Stimulated activated naive B cell treated with anti-CD40 and anti-IgM and Interleukin-4, amounts not matched to agents 10 μg/mL and 1 μg/mL and 100 μg/mL, for 72 hours (primary cell): Measurements from ENCODE around the gene COA4.

Experiments used
- ATAC-seq, 2 donors: fragments of 150-1000 bp; cut with Tn5 transposase; replicated peaks; 2 replicates each; pipeline ENCODE4 v1.10.0; 2021; ENCODE audit warnings: moderate library complexity in 1 of 2
- DNase-seq: peaks from one replicate; pipeline ENCODE4 v3.0.0; 2021
- H3K27ac Mint-ChIP-seq: one replicate; pipeline ENCODE4 v1.8.0; 2022; ENCODE audit warnings: mild to moderate bottlenecking, mixed read lengths
- H3K27me3 Mint-ChIP-seq, 2 donors: one replicate each; pipeline ENCODE4 v1.8.0; 2022; ENCODE audit warnings: mixed read lengths in 2 of 2
- H3K36me3 Mint-ChIP-seq, 2 donors: one replicate each; pipeline ENCODE4 v1.8.0; 2022; ENCODE audit warnings: mixed read lengths in 2 of 2, mild to moderate bottlenecking in 1 of 2
- H3K4me1 Mint-ChIP-seq, 2 donors: one replicate each; pipeline ENCODE4 v1.8.0; 2022; ENCODE audit warnings: mixed read lengths in 2 of 2, mild to moderate bottlenecking in 1 of 2
- H3K4me3 Mint-ChIP-seq, 2 donors: one replicate each; pipeline ENCODE4 v1.8.0; 2022; ENCODE audit warnings: mild to moderate bottlenecking in 2 of 2, mixed read lengths in 2 of 2, moderate library complexity in 1 of 2
- H3K9me3 Mint-ChIP-seq, 2 donors: one replicate each; pipeline ENCODE4 v1.8.0; 2022; ENCODE audit warnings: mixed read lengths in 2 of 2, mild to moderate bottlenecking in 1 of 2

The COA4 gene

DNA sequence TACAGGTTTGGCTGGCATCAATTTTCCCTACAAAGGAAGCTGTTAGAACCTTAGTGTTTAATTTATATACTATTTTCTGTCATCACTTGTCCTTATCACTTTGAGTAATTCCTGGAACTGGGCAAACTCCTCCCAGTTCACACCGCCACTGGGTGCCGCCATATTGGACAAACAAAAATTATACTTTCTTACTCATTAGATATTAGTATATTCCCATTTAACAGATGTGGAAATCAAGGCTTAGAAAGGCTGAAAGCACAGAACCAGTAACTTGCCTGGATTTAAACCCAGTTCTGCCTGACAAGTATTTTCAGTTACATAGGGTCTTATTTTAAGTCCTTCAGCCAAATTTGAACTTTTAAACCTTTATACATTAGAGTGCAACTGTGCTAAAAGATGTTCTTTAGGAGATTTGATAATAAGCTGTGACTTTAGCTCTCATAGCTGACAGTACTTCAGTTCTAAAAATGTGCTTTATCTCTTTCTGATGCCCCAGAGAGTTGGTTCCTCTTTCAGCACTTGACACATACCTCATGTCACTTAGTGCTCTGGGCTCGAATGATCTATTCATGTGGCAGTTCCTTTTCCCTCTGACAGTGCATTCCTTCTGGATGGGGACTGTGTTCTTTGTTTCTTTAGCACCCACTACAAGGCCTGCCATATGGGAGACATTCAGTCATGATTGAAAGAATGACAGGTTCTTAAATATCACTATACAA, 25.4 kb downstream of the COA4 start:
- Mint-ChIP-seq H3K36me3 (peaks cover 36 to 42% of the 10 kb centered on the region in 2 donors), H3K27ac (no peak overlapping the region), H3K4me3 (no peak overlapping the region), H3K27me3 (no peaks in the 10 kb centered on the region), H3K4me1 (peaks cover under 1 to 16% of the 10 kb centered on the region in 2 donors), H3K9me3 (no peaks in the 10 kb centered on the region)
- ATAC-seq (no peak), DNase-seq (no peak)

GRCh38 chr11:73839123-73839457, 37.6 kb downstream of the COA4 start:
- no peak for DNase-seq
- Mint-ChIP-seq H3K36me3 (peaks cover 26 to 43% of the 10 kb centered on the region in 2 donors), H3K9me3 (no peaks in the 10 kb centered on the region), H3K27me3 (no peaks in the 10 kb centered on the region), H3K4me3 (no peak overlapping the region), H3K27ac (no peak overlapping the region), H3K4me1 (no peaks in the 10 kb centered on the region)
- no peak for ATAC-seq

DNA sequence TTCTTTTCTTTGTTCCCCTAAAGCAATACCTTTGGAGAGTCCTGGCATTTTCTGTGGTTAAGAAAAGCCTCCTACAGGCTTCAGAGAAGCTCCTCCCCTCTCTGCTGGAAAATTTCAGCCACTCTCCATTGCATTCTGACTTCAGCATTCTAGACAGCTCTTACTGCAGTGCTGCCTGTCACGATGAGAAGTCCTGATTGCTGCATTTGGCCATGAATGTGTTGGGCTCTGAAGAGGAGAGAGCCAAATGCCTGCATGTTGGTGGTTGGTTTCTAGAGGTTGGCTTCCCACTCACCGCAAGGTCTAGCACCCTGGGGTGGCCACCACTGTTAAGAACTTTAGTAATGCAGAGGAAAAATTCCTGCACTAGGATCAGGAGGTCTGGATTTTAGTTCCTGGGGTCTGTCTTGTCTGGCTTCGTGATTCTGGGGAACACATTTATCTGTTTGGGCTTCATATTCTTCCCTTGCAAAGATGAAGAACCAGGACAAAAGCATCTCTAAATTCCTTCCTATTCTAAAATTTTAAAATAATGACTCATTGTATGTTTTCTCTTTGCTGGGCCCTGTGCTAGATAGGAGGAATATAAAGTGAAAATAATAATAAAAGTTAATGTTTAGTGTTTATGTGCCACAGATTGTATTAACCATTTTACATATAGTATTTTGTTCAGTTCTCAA, 38.1 kb downstream of the COA4 start:
- Mint-ChIP-seq H3K9me3 (no peaks in the 10 kb centered on the region), H3K27me3 (no peaks in the 10 kb centered on the region), H3K36me3 (peaks cover 28 to 43% of the 10 kb centered on the region in 2 donors), H3K27ac (no peak overlapping the region), H3K4me3 (no peak overlapping the region), H3K4me1 (no peaks in the 10 kb centered on the region)
- DNase-seq (no peak), ATAC-seq (no peak)

DNA sequence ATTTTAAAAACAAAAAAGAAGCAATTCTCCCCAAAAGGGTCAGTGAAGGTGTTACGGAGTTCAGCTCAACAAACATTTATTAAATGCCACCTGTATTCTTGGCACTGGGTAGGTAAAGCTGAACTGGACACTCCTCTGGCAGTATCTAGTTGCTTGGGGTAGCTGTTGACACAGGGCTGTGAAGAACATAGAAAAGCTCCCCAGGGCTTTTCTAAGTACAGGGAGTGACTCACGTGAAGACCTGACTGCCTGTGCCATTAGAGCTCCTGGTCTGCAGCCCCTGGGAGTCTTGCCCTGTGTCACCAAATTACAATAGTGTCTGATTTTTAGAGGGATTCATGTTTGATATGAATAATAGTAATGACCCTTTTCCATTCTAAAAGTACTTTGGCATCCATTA, 43.6 kb downstream of the COA4 start:
- H3K36me3 Mint-ChIP-seq = peaks cover 44 to 53% of the 10 kb centered on the region in 2 donors
- DNase-seq (no peak), ATAC-seq (no peak)
- H3K27me3 Mint-ChIP-seq = no peaks in the 10 kb centered on the region
- peaks cover 0 to 3% of the 10 kb centered on the region in 2 donors for H3K4me1 Mint-ChIP-seq
- no peaks in the 10 kb centered on the region for H3K9me3 Mint-ChIP-seq
- H3K27ac Mint-ChIP-seq = no peak overlapping the region
- H3K4me3 Mint-ChIP-seq = no peak overlapping the region

- Mint-ChIP-seq H3K4me3 (no peak overlapping the region), H3K36me3 (peaks cover 44 to 53% of the 10 kb centered on the region in 2 donors), H3K27ac (no peak overlapping the region), H3K27me3 (no peaks in the 10 kb centered on the region), H3K9me3 (no peaks in the 10 kb centered on the region), H3K4me1 (peaks cover 0 to 3% of the 10 kb centered on the region in 2 donors)
- ATAC-seq = no peak
- DNase-seq = no peak
Measured at GRCh38 chr11:73830261-73830660, 46.4 kb downstream of the COA4 start.
